ENCODE data around the gene CACNA1D.

The CACNA1D gene

GRCh38 chr3:53731934-53732624 is 237.7 kb downstream of the CACNA1D start:
- Histone ChIP-seq H3K4ac (ENCODE audit: low read depth, low read length) (no peak overlapping the region), H3K23ac (ENCODE audit: low read length) (no peak overlapping the region), H4K5ac (ENCODE audit: low read length) (no peak overlapping the region), H2AK5ac (ENCODE audit: low read length) (no peak overlapping the region), H3K4me3 (ENCODE audit: low read length) (no peak overlapping the region), H3K4me1 (ENCODE audit: control insufficient read depth, low read depth, low read length) (no peaks in the 10 kb centered on the region), H3K9ac (ENCODE audit: low read length) (no peak overlapping the region), H3K79me2 (ENCODE audit: control insufficient read depth, insufficient read depth, low read length) (no peaks in the 10 kb centered on the region), H3K79me1 (ENCODE audit: low read length) (no peaks in the 10 kb centered on the region), H3K36me3 (ENCODE audit: control insufficient read depth, insufficient read depth, low read length) (no peaks in the 10 kb centered on the region), H2BK15ac (replicated peaks; ENCODE audit: low read depth) (no peak overlapping the region), H3K27me3 (ENCODE audit: insufficient read depth, low read length, poor library complexity) (no peaks in the 10 kb centered on the region), H3K27ac (ENCODE audit: low read depth, low read length) (no peak overlapping the region), H2BK5ac (ENCODE audit: low read length) (no peak overlapping the region), H3K4me2 (ENCODE audit: low read length) (no peak overlapping the region), H2BK120ac (ENCODE audit: low read depth, low read length) (no peak overlapping the region), H3K56ac (ENCODE audit: low read length) (no peak overlapping the region), H3K18ac (ENCODE audit: low read length) (no peak overlapping the region), H4K8ac (ENCODE audit: low read depth, low read length) (no peak overlapping the region)
- no CpG with 5 or more reads among the region's 16 CpGs for WGBS (ENCODE audit: extremely low coverage, insufficient coverage, low lambda C conversion rate)
- no peak for DNase-seq

GRCh38 chr3:53733446-53733845 is 239.0 kb downstream of the CACNA1D start:
- Histone ChIP-seq H3K9ac (ENCODE audit: low read length) (no peak overlapping the region), H3K79me2 (ENCODE audit: control insufficient read depth, insufficient read depth, low read length) (no peaks in the 10 kb centered on the region), H2BK5ac (ENCODE audit: low read length) (no peak overlapping the region), H2AK5ac (ENCODE audit: low read length) (no peak overlapping the region), H4K5ac (ENCODE audit: low read length) (no peak overlapping the region), H2BK120ac (ENCODE audit: low read depth, low read length) (no peak overlapping the region), H3K23ac (ENCODE audit: low read length) (no peak overlapping the region), H4K8ac (ENCODE audit: low read depth, low read length) (no peak overlapping the region), H3K27me3 (ENCODE audit: insufficient read depth, low read length, poor library complexity) (no peaks in the 10 kb centered on the region), H3K4me1 (ENCODE audit: control insufficient read depth, low read depth, low read length) (no peaks in the 10 kb centered on the region), H3K18ac (ENCODE audit: low read length) (no peak overlapping the region), H3K4ac (ENCODE audit: low read depth, low read length) (no peak overlapping the region), H3K4me2 (ENCODE audit: low read length) (no peak overlapping the region), H3K27ac (ENCODE audit: low read depth, low read length) (no peak overlapping the region), H3K79me1 (ENCODE audit: low read length) (no peaks in the 10 kb centered on the region), H2BK15ac (replicated peaks; ENCODE audit: low read depth) (no peak overlapping the region), H3K36me3 (ENCODE audit: control insufficient read depth, insufficient read depth, low read length) (no peaks in the 10 kb centered on the region), H3K56ac (ENCODE audit: low read length) (no peak overlapping the region), H3K4me3 (ENCODE audit: low read length) (no peak overlapping the region)
- WGBS (ENCODE audit: extremely low coverage, insufficient coverage, low lambda C conversion rate): no CpG with 5 or more reads among the region's 1 CpG
- DNase-seq: no peak

- Histone ChIP-seq H3K4me2 (ENCODE audit: low read length) (no peak overlapping the region), H2AK5ac (ENCODE audit: low read length) (no peak overlapping the region), H3K56ac (ENCODE audit: low read length) (no peak overlapping the region), H3K27me3 (ENCODE audit: insufficient read depth, low read length, poor library complexity) (no peaks in the 10 kb centered on the region), H3K23ac (ENCODE audit: low read length) (no peak overlapping the region), H3K36me3 (ENCODE audit: control insufficient read depth, insufficient read depth, low read length) (no peaks in the 10 kb centered on the region), H3K79me1 (ENCODE audit: low read length) (no peaks in the 10 kb centered on the region), H4K8ac (ENCODE audit: low read depth, low read length) (no peak overlapping the region), H3K79me2 (ENCODE audit: control insufficient read depth, insufficient read depth, low read length) (no peaks in the 10 kb centered on the region), H3K4me3 (ENCODE audit: low read length) (no peak overlapping the region), H3K18ac (ENCODE audit: low read length) (no peak overlapping the region), H3K4ac (ENCODE audit: low read depth, low read length) (no peak overlapping the region), H3K27ac (ENCODE audit: low read depth, low read length) (no peak overlapping the region), H2BK15ac (replicated peaks; ENCODE audit: low read depth) (no peak overlapping the region), H4K5ac (ENCODE audit: low read length) (no peak overlapping the region), H3K9ac (ENCODE audit: low read length) (no peak overlapping the region), H3K4me1 (ENCODE audit: control insufficient read depth, low read depth, low read length) (no peaks in the 10 kb centered on the region), H2BK120ac (ENCODE audit: low read depth, low read length) (no peak overlapping the region), H2BK5ac (ENCODE audit: low read length) (no peak overlapping the region)
- WGBS (ENCODE audit: extremely low coverage, insufficient coverage, low lambda C conversion rate): no CpG with 5 or more reads among the region's 4 CpGs
- DNase-seq: no peak
These were observed 245.6 kb downstream of the CACNA1D start for GRCh38 chr3:53739966-53740365.

GRCh38 chr3:53740956-53741355 is 246.5 kb downstream of the CACNA1D start:
- Histone ChIP-seq H3K56ac (ENCODE audit: low read length) (no peak overlapping the region), H3K27me3 (ENCODE audit: insufficient read depth, low read length, poor library complexity) (no peaks in the 10 kb centered on the region), H3K36me3 (ENCODE audit: control insufficient read depth, insufficient read depth, low read length) (no peaks in the 10 kb centered on the region), H3K27ac (ENCODE audit: low read depth, low read length) (no peak overlapping the region), H3K4me2 (ENCODE audit: low read length) (no peak overlapping the region), H3K4me1 (ENCODE audit: control insufficient read depth, low read depth, low read length) (no peaks in the 10 kb centered on the region), H2BK5ac (ENCODE audit: low read length) (no peak overlapping the region), H3K79me1 (ENCODE audit: low read length) (no peaks in the 10 kb centered on the region), H3K4ac (ENCODE audit: low read depth, low read length) (no peak overlapping the region), H3K9ac (ENCODE audit: low read length) (no peak overlapping the region), H2BK120ac (ENCODE audit: low read depth, low read length) (no peak overlapping the region), H3K4me3 (ENCODE audit: low read length) (no peak overlapping the region), H4K5ac (ENCODE audit: low read length) (no peak overlapping the region), H3K79me2 (ENCODE audit: control insufficient read depth, insufficient read depth, low read length) (no peaks in the 10 kb centered on the region), H2BK15ac (replicated peaks; ENCODE audit: low read depth) (no peak overlapping the region), H4K8ac (ENCODE audit: low read depth, low read length) (no peak overlapping the region), H3K23ac (ENCODE audit: low read length) (no peak overlapping the region), H2AK5ac (ENCODE audit: low read length) (no peak overlapping the region), H3K18ac (ENCODE audit: low read length) (no peak overlapping the region)
- no peak for DNase-seq
- no CpG with 5 or more reads among the region's 4 CpGs for WGBS (ENCODE audit: extremely low coverage, insufficient coverage, low lambda C conversion rate)

- H3K79me1 ChIP-seq (ENCODE audit: low read length): no peaks in the 10 kb centered on the region
- no CpG with 5 or more reads among the region's 8 CpGs for WGBS (ENCODE audit: extremely low coverage, insufficient coverage, low lambda C conversion rate)
- no peak overlapping the region for H3K18ac ChIP-seq (ENCODE audit: low read length)
- H3K4me3 ChIP-seq (ENCODE audit: low read length): no peak overlapping the region
- H3K4me1 ChIP-seq (ENCODE audit: control insufficient read depth, low read depth, low read length): peaks cover 5% of the 10 kb centered on the region
- no peak overlapping the region for H3K23ac ChIP-seq (ENCODE audit: low read length)
- H4K5ac ChIP-seq (ENCODE audit: low read length): no peak overlapping the region
- H3K36me3 ChIP-seq (ENCODE audit: control insufficient read depth, insufficient read depth, low read length): no peaks in the 10 kb centered on the region
- H4K8ac ChIP-seq (ENCODE audit: low read depth, low read length): no peak overlapping the region
- H3K4me2 ChIP-seq (ENCODE audit: low read length): no peak overlapping the region
- H3K9ac ChIP-seq (ENCODE audit: low read length): no peak overlapping the region
- no peak overlapping the region for H2BK120ac ChIP-seq (ENCODE audit: low read depth, low read length)
- no peak overlapping the region for H3K27ac ChIP-seq (ENCODE audit: low read depth, low read length)
- no peak overlapping the region for H2BK5ac ChIP-seq (ENCODE audit: low read length)
- H2BK15ac ChIP-seq (replicated peaks; ENCODE audit: low read depth): no peak overlapping the region
- H3K4ac ChIP-seq (ENCODE audit: low read depth, low read length): no peak overlapping the region
- no peaks in the 10 kb centered on the region for H3K79me2 ChIP-seq (ENCODE audit: control insufficient read depth, insufficient read depth, low read length)
- no peak for DNase-seq
- no peak overlapping the region for H3K56ac ChIP-seq (ENCODE audit: low read length)
- no peaks in the 10 kb centered on the region for H3K27me3 ChIP-seq (ENCODE audit: insufficient read depth, low read length, poor library complexity)
- no peak overlapping the region for H2AK5ac ChIP-seq (ENCODE audit: low read length)
These were observed 249.9 kb downstream of the CACNA1D start for GRCh38 chr3:53744351-53744750.

GRCh38 chr3:53747559-53747958 is 253.1 kb downstream of the CACNA1D start:
- no CpG with 5 or more reads among the region's 4 CpGs for WGBS (ENCODE audit: extremely low coverage, insufficient coverage, low lambda C conversion rate)
- Histone ChIP-seq H3K18ac (ENCODE audit: low read length) (no peak overlapping the region), H2BK5ac (ENCODE audit: low read length) (no peak overlapping the region)

More at GRCh38 chr3:53747559-53747958, 253.1 kb downstream of the CACNA1D start:
- Histone ChIP-seq H3K36me3 (ENCODE audit: control insufficient read depth, insufficient read depth, low read length) (no peaks in the 10 kb centered on the region), H2BK15ac (replicated peaks; ENCODE audit: low read depth) (no peak overlapping the region), H3K79me1 (ENCODE audit: low read length) (no peaks in the 10 kb centered on the region), H3K9ac (ENCODE audit: low read length) (no peak overlapping the region), H3K56ac (ENCODE audit: low read length) (no peak overlapping the region), H2AK5ac (ENCODE audit: low read length) (no peak overlapping the region), H4K8ac (ENCODE audit: low read depth, low read length) (no peak overlapping the region), H3K27me3 (ENCODE audit: insufficient read depth, low read length, poor library complexity) (no peaks in the 10 kb centered on the region), H3K4ac (ENCODE audit: low read depth, low read length) (no peak overlapping the region), H3K4me3 (ENCODE audit: low read length) (no peak overlapping the region), H2BK120ac (ENCODE audit: low read depth, low read length) (no peak overlapping the region), H3K4me1 (ENCODE audit: control insufficient read depth, low read depth, low read length) (peaks cover 7% of the 10 kb centered on the region), H3K4me2 (ENCODE audit: low read length) (no peak overlapping the region), H3K23ac (ENCODE audit: low read length) (no peak overlapping the region), H3K79me2 (ENCODE audit: control insufficient read depth, insufficient read depth, low read length) (no peaks in the 10 kb centered on the region), H4K5ac (ENCODE audit: low read length) (no peak overlapping the region), H3K27ac (ENCODE audit: low read depth, low read length) (no peak overlapping the region)
- no peak for DNase-seq

Data from mesendoderm (in vitro differentiated cells).